ENCODE results near the gene IFNL1. TPM values are rescaled to one million over a fixed set of nuclear protein-coding genes. Genes with fewer than 3 reads are reported as not detected.
"Not testable (repeated sequence)": the region's sequence is repeated elsewhere in the genome, so short reads cannot be mapped to it uniquely, and the experiment has no call there.

The IFNL1 gene
- total RNA-seq, 1 donor from 2014 or later, result not detected

DNA sequence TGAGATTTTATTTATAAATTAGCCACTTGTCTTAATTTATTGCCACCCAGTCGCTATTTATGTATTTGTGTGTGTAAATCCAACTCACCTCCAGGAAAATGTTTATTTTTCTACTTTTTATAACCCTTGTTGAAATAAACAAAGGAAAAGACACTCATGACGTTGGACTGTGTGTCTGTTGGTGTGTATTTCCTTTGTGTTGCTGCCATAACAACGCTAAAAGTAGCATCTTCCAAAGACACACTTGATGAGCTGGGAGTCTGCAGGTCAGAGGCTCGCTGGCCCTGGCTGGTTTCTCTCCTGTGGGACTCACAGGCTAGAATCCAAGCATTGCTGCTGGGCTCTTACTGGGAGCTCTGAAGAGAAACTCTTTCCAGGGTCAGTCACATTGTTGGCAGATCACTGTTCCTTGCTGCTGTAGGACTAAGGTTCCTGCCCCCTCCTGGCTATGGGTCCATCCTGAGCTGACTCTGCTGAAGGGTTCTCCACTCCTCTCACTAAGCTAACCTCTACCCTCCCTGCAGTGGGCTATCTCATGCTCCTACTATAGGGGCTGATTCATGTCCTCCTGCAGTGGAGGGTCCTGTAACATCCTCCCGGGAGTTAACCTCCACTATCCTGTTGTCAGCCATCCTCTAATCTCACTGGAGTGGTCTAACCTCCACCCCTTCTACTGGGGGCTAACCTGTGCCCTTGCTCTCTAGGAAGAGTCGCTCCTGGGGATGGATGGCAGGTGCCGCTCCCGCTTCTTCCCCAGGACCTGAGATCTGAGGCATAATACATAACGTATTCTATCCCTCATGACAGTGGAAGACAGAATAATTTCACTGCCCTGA, 26.0 kb upstream of the IFNL1 start:
- no peak for DNase-seq (ENCODE audit: low read depth)

DNA sequence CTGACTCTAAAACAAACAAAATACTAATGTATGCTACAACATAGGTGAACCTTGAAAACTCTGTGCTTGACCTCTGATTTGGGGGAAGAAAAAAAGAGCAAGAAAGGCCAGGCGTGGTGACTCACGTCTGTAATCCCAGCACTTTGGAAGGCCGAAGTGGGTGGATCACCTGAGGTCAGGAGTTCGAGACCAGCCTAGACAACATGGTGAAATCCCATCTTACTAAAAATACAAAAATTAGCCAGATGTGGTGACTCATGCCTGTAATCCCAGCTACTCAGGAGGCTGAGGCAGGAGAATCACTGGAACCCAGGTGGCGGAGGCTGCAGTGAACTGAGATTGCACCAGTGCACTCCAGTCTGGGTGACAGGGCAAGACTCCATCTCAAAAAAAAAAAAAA, 22.3 kb upstream of the IFNL1 start:
- DNase-seq (ENCODE audit: low read depth), result not testable (repeated sequence)

DNA sequence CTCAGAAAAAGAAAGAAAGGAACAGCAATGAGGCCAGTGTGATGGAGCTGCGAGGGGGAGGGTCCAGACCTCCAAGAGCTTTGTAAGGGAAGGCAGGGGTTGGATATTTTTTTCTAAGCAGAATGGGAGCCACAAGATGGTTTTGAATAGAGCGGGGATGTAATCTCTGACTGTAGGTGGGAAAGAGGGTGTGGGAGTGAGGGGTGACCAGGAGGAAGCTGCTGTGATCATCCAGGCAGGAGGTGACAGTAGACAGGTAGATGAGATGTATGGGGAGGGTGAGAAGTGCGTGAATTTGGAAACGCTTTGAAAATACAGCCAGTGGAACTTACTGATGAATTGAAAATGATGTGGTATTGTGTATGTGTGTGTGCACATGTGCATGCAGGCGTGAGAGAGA, 20.6 kb upstream of the IFNL1 start:
- DNase-seq (ENCODE audit: low read depth), result no peak

DNA sequence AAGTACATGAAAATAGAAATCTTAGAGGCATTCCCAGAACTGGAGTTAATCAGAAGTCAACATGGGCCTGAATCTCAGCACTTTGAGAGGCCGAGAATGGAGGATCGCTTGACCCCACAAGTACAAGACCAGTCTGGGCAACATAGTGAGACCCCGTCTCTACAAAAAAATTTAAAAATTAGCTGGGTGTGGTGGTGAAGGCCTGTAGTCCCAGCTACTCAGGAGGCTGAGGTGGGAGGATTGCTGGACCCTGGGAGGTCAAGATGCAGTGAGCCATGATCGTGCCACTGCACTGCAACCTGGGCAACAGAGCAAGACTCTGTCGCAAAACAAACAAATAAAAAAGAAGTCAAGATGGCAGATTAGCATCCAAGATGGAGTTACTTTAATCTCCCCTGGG, 19.5 kb upstream of the IFNL1 start:
- DNase-seq (ENCODE audit: low read depth), result no peak

DNA sequence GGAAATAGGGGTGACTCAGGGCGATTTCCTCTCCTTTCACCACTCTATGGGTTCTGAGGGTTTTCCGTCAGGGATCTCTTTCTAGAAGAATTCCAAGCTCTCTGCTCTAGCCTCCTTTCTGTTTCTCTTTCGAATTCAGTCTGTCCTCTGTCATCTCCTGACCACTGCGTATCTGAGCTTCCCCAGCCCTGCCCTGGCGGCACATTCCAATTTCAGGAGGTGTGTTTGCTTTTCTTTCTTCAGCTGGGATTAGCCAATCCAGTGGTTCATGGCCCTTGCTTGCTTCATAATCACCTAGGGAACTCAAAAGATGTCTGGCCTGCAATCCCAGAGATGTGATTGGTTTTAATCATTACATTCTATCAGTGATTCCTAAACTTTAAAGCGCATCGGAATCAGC, 18.6 kb upstream of the IFNL1 start:
- no peak for DNase-seq (ENCODE audit: low read depth)

DNA sequence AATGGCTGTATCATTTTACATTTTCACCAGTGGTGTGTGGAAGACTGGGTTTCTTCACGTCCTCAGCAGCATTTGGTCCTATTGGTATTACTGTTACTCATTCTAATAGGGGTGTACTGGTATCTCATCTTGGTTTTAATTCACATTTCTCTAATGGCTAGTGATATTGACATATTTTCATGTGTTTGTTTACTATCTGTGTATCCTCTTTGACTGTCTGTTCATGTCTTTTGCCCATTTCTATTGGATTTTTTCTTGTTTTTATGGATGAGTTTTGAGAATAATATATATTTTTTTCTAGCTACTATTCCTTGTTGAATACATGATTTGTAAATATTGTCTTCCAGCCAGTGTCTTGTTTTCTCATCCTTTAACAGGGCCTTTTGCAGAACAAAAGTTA, 14.2 kb upstream of the IFNL1 start:
- DNase-seq (ENCODE audit: low read depth), result no peak

DNA sequence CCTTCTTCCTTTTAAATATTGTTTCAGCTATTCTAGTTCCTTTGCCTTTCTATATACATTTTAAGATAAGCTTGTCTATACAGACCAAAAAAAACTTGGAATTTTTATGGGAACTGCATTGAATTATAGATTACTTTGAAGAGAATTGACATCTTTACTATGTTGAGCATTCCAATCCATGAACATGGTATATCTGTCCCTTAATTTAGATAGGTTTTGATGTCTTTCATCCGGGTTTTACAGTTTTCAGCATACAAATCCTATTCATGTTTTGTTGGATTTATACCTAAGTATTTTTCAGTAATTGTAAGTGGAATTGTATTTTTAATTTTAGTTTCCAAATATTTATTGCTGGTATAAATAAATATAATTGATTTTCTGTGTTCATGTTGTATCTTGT, 12.2 kb upstream of the IFNL1 start:
- no peak for DNase-seq (ENCODE audit: low read depth)

DNA sequence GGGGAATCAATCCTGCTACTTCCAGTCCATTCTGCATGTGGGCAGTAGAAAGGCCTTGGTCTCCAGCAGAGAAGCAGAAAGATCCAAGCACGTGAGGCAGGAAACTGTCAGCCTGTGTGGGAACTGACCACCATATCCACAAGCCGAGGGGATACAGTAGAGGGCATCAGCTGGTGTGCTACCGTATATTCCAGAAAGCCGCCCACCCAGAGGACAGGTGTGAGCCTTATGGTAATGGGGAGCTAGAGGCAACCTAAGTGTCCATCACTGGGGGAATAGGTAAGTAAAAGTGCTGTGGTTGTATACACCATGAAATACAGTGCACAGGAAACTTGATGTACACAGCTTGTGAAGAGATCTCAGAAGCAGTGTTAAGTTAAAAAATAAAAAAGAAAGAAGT, 2.8 kb upstream of the IFNL1 start:
- DNase-seq (ENCODE audit: low read depth), result no peak

DNA sequence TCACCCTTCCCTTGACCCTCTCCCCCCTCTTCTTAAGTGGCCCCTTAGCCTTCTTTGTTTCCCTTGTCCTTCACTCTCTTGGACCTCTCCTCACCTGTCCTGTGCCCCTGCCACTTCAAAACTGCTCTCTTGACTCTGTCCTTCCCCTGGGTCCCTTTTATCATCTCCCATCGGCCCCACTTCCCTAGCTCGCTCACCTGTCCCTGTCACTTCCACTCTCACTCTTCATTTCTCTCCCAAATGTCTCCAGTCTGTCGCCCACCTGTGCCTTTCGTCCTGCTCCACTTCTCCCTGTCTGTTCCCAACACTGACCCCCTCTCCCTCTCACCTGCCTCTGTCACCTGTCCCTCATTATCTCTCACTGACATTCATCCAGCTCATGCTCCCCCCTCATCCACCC, 699 bp downstream of the IFNL1 start:
- DNase-seq (ENCODE audit: low read depth), result no peak

DNA sequence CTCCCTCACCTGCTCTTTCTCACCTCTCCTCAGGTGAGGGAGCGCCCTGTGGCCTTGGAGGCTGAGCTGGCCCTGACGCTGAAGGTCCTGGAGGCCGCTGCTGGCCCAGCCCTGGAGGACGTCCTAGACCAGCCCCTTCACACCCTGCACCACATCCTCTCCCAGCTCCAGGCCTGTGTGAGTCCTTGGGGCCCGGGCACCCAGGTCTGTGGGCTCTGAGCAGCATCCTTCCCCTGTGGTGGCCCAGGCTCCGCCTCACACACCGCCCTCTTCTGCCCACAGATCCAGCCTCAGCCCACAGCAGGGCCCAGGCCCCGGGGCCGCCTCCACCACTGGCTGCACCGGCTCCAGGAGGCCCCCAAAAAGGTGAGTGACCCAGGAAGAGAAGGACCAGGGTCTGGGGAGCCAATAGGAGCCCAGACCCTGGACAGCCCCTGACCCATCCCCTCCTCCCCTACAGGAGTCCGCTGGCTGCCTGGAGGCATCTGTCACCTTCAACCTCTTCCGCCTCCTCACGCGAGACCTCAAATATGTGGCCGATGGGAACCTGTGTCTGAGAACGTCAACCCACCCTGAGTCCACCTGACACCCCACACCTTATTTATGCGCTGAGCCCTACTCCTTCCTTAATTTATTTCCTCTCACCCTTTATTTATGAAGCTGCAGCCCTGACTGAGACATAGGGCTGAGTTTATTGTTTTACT, 1.9 kb downstream of the IFNL1 start:
- DNase-seq (ENCODE audit: low read depth), result no peak

DNA sequence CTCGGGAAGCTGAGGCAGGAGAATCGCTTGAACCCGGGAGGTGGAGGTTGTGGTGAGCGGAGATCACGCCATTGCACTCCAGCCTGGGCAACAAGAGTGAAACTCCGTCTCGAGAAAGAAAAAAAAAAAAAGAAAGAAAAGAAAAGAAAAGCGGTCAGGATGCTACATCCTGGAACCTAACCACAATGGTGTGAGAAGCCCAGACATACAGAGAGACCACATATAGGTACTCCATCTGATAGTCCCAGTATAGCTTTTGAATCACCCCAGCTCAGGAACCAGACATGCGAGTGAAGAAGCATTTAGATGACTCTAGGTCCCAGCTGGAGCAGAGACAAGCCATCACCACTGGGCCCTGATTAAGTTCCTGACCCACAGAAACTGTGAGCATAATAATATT, 3.2 kb downstream of the IFNL1 start:
- DNase-seq (ENCODE audit: low read depth), result no peak

DNA sequence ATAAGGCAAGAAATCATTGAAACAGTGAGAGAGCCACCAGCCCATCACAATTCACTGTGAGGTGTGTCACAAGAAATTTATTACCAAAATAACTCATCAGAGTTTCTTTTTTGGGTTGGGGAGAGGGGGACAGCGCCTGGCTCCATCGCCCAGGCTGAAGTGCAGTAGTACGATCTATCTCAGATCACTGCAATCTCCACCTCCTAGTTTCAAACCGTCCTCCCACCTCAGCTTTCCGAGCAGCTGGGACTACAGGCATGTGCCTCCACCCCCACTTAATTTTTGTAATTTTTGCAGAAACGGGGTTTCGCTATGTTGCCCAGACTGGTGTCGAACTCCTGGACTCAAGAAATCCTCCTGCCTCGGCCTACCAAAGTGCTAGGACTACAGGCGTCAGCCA, 3.6 kb downstream of the IFNL1 start:
- no peak for DNase-seq (ENCODE audit: low read depth)

DNA sequence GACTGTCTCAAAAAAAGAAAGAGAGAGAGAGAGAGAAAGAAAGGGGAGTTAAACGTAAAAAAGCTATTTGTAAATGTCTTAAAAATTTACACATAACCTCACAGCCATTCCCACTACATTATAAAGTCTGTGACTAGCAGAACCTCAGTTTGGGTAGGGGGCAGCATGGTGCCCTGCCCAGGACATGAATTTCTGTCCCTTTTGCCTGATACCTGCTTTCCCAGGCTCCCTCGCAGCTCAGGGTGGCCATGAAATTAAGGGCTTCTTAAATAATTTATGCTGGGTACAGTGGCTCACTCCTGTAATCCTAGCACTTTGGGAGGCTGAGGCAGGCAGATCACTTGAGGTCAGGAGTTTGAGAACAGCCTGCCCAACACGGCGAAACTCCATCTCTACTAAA, 4.8 kb downstream of the IFNL1 start:
- no peak for DNase-seq (ENCODE audit: low read depth)

DNA sequence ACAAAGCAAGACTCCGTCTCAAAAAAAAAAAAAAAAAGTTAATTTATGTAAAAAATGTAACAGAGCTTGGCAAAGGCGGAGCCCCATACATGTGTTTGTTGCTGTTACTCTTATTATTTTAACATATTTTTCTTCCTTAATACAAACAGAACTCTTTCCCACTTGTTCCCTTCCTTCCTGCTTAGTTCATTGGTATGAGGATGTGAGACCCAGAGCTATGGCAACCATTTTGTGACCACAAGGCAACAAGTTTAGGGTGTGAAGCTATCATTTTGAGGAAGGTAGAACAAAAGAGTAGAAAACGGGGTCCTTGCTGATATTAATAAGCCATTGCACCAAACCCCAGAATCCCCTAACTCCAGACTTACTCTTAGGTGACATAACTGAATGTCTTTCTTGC, 5.4 kb downstream of the IFNL1 start:
- DNase-seq (ENCODE audit: low read depth), result no peak

DNA sequence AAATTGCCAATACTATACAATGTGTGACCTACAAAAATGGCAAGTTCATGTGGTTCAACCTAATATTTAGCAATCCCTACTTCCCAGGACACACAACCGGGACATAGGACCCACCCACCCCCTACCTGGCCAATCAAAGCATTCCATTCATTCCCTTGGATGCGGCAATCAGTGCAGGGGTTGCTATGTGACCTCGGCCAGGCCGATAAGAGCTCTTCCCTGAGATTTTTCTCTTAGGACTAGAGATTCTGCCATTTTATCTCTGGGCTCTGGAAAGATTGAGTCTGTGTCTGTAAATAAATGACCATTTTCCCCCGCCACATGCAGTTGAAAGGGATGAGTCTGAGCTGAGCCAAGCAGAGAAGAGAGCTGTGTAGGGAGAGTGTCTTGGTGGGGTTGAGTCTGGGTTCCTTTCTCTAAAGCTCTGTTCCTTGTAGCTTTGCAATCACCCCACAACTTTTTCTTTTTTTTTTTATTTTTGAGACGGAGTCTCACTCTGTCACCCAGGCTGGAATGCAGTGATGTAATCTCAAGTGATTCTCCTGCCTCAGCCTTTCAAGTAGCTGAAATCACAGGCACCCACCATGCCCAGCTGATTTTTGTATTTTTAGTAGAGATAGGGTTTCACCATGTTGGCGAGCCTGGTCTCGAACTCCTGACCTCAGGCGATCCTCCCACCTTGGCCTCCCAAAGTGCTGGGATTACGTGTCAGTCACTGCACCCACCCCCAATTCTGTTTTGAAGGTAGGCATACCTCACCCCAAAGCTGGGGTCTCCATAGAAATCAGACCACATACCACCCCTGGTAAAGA, 7.4 kb downstream of the IFNL1 start:
- no peak for DNase-seq (ENCODE audit: low read depth)

DNA sequence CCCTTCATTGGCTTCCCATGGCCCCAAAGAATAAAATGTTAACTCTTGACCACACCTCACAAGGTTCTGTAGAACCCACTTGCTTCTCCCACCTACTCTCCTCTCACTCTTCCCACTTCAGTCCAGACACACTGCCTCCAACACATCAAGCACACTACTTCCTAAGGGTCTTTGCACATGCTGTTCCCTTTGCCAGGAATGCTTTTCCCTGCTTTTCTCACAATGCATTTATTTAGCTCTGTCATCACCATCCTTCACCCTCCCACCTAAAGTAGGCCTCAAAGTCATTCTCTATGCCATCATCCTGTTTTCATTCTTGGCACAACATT, 7.9 kb downstream of the IFNL1 start:
- DNase-seq (ENCODE audit: low read depth), result no peak

DNA sequence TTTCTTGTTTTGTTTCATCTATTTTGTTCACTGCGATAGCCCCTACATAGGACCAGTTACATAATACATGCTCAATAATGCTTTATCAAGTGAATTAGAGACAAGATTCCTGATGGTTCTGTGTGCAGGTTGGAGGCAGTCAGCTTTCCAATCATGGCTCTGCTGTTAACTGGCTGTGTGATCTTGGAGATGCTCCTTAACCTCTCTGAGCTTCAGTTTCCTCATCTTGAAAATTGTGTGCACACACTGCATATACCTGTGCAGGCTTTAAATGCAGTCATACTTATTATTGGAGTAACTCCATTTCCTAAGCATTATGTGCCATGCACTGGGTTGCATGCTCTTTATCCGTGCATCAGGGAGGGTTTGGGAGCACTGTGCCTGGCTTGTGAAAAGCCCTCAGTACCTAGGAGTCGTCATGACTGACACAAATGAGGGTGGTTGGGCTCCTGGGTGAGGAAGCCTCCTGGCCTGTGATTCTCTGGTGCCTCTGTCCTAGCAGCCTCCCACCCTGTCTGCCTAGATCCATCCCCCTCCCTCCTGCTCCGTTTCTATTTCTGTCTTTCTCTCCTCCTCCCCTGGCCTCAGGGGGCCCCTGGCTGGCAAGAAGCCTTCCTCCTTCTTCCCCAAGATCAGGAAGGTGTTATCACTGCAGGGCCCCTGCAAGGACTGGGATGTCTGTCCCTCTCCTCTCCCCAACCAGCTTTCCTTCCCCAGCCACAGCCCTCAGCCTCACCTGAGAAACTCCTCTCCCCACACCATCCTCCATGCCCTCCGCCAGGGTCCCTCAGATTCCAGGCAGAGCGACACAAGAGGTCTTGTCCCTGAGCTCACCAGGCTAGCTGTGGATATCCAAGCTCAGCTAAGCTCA, 8.7 kb downstream of the IFNL1 start:
- DNase-seq (ENCODE audit: low read depth), result no peak

DNA sequence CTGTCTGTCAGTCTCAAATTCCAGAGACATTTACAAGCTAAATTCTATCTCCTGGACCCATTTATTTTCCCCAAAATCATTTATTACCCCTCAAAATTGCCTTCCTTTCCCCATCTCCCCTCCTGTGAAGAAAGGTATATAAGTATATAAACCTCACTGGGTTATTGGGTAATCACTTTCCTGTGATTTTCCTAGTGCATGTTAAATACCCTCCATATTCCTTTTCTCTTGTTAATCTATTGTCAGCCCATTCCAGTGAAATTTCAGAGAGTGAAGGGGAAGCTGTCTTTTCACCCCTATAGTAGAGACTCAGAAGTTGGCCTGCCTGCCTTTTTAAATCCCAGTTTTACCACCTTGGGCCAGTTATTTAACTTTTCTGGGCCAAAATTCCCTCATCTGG, 9.9 kb downstream of the IFNL1 start:
- no peak for DNase-seq (ENCODE audit: low read depth)

DNA sequence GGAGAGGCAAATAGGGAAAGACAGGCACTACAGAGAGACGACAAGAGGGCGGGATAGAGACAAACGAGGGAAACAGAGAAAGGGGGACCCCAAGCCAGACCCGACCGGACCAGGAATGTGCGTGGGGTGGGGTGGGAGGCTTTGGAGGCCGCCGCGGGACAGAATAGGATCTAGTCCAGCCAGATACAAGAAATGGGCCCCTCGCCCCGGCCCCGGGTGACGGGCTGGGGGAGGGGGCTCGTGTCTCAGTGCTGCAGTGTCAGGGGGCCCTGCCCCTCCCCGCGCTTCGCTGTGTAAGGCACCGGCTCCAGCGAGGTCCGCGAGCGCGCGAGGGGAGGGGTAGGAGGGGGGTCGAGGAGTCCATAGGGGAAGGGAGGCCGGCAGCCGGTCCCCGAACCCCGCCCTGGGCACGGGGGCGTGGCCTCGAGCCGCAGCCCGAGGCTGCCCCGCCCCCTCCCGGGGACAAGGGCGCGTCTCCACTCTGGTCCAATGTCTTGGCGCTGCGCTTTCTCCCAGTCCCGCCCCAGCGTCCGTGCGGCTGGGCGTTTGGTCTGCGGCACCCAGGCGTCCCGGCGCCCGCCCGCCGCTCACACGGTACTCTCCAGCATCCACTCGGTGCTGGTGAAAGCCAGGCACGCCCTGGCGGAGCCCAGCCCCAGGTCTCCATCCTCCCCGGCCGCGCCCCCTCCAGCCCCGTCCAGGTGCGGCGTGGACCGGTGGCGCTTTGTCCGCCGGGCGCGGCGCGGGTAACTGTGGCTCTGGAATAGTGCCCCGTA, 11.0 kb downstream of the IFNL1 start:
- DNase-seq (ENCODE audit: low read depth), result no peak

DNA sequence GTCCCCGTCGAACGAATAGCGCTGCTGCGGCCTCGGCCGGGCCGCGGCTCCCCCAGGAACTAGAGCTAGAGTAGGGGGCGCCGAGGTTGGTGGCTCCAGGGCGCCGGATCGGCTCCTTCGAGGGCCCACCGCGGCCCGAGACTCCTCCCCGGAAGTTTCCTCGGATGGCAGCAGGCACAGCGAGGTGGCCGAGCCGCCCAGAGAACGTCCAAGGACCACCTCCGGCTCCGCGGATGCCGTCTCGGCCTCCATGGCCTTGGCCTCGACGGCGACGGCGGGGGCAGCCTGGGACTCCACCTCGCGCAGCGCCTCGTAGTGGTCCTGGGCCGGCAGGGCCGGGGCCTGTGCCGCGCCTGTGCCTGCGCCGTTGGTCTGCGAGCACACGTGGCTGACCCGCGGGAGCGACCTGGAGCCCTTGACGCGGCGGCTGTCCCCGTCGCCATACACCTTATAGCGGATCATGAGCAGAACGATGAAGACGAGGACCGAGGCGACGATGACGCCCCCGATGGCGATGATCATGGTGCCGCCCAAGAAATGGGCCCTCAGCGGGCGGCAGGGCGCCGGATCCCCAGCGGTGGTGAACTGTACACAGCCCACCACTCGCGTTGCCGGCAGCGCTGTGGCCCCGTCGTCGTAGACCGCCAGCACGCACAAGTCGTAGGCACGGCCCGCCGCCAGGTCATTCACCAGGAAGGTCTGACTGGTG, 11.8 kb downstream of the IFNL1 start:
- DNase-seq (ENCODE audit: low read depth), result no peak
